Choroid plexus epithelial cell (primary cell): ENCODE results near the gene DLEC1.
"Not testable (repeated sequence)": the region's sequence is repeated elsewhere in the genome, so short reads cannot be mapped to it uniquely, and the experiment has no call there.

ENCODE experiments used
- DNase-seq: peaks from one replicate; pipeline ENCODE4 v3.0.0-alpha.2; 2010; ENCODE audit warnings: low read depth
- H3K4me3 ChIP-seq: 2 replicates; pipeline ENCODE4 v1.5.1; 2011; ENCODE audit warnings: low read depth, mild to moderate bottlenecking, control low read depth, low read length, moderate library complexity
- CTCF ChIP-seq: conservative IDR thresholded peaks from 2 replicates; pipeline ENCODE4 v1.5.1; 2011; ENCODE audit warnings: low read depth, mild to moderate bottlenecking, control low read depth, inconsistent platforms, low read length, moderate library complexity

Gene DLEC1

GRCh38 chr3:38133209-38133556, 94.2 kb downstream of the DLEC1 start:
- no peak overlapping the region for H3K4me3 ChIP-seq
- TF ChIP-seq CTCF = no peak
- no peak for DNase-seq

GRCh38 chr3:38133557-38134405, 94.8 kb downstream of the DLEC1 start:
- no peak overlapping the region for H3K4me3 ChIP-seq
- no peak for TF ChIP-seq CTCF
- DNase-seq = no peak

GRCh38 chr3:38134517-38135143, 95.6 kb downstream of the DLEC1 start:
- DNase-seq, H3K4me3 ChIP-seq: not testable (repeated sequence)

- DNase-seq = peak; percentile 15
- peak overlapping the region; percentile 92 for H3K4me3 ChIP-seq
Observed at GRCh38 chr3:38135621-38136277, 96.7 kb downstream of the DLEC1 start.

GRCh38 chr3:38136393-38136776, 97.4 kb downstream of the DLEC1 start:
- no peak for TF ChIP-seq CTCF
- peak overlapping the region; percentile 92 for H3K4me3 ChIP-seq
- DNase-seq = peak; percentile 27

- DNase-seq = peak; percentile 99
- no peak for TF ChIP-seq CTCF
- peak within 1 kb of the TSS; percentile 92 for H3K4me3 ChIP-seq
Observed at GRCh38 chr3:38136777-38137614, 98.0 kb downstream of the DLEC1 start, which contains the start of gene ACAA1. TSS of gene ACAA1 (minus strand) at chr3:38137127. CDS start at chr3:38137035, 92 bp downstream.

- peak overlapping the region; percentile 90 for H3K4me3 ChIP-seq
- TF ChIP-seq CTCF = peak; percentile 38
- peak; percentile 12 for DNase-seq
Observed at GRCh38 chr3:38137615-38138348, 98.8 kb downstream of the DLEC1 start.
